ENCODE measurements around the gene ARL8A.

- TF ChIP-seq EZH2 (IDR thresholded peaks at IDR 0.05; ENCODE audit: low read depth, unreplicated experiment): no peak
- no peak for TF ChIP-seq POLR2AphosphoS5 (IDR thresholded peaks at IDR 0.05; ENCODE audit: low read depth)
- TF ChIP-seq, protein P1, sequence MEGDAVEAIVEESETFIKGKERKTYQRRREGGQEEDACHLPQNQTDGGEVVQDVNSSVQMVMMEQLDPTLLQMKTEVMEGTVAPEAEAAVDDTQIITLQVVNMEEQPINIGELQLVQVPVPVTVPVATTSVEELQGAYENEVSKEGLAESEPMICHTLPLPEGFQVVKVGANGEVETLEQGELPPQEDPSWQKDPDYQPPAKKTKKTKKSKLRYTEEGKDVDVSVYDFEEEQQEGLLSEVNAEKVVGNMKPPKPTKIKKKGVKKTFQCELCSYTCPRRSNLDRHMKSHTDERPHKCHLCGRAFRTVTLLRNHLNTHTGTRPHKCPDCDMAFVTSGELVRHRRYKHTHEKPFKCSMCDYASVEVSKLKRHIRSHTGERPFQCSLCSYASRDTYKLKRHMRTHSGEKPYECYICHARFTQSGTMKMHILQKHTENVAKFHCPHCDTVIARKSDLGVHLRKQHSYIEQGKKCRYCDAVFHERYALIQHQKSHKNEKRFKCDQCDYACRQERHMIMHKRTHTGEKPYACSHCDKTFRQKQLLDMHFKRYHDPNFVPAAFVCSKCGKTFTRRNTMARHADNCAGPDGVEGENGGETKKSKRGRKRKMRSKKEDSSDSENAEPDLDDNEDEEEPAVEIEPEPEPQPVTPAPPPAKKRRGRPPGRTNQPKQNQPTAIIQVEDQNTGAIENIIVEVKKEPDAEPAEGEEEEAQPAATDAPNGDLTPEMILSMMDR (conservative IDR thresholded peaks at IDR 0.05; ENCODE audit: low read depth in 2 of 2): no peak
- TF ChIP-seq EZH2phosphoT487 (IDR thresholded peaks at IDR 0.05; ENCODE audit: unreplicated experiment): no peak
- TF ChIP-seq JUNB (IDR thresholded peaks at IDR 0.05; ENCODE audit: unreplicated experiment): no peak
- TF ChIP-seq ZNF114 (CRISPR knock-in tag; IDR thresholded peaks at IDR 0.05): no peak
- no peak for TF ChIP-seq CREB1 (CRISPR knock-in tag; IDR thresholded peaks at IDR 0.05; ENCODE audit: low read depth)
- TF ChIP-seq REST (IDR thresholded peaks at IDR 0.05; ENCODE audit: unreplicated experiment): no peak
These were observed 40.5 kb downstream of the ARL8A start for GRCh38 chr1:202104073-202104472.
